Sigmoid colon (tissue), 7 donors: ENCODE results near the gene DNA2. TPM values are rescaled to one million over a fixed set of nuclear protein-coding genes. Genes with fewer than 3 reads are reported as not detected.

Experiments
- DNase-seq: peaks from one replicate; pipeline ENCODE4 v3.0.0-alpha.2; 2019
- H3K27ac ChIP-seq, 4 donors: fragments of 200-600 bp; sonication (generic); one replicate each; pipeline ENCODE4 v1.5.1; 2016 to 2019; ENCODE audit warnings: mild to moderate bottlenecking in 1 of 4
- H3K27me3 ChIP-seq, 3 donors: fragments of 200-600 bp; sonication (generic); one replicate each; pipeline ENCODE4 v1.5.1; 2019; ENCODE audit warnings: mild to moderate bottlenecking in 1 of 3
- H3K36me3 ChIP-seq, 4 donors: fragments of 200-600 bp; sonication (generic); one replicate each; pipeline ENCODE4 v1.5.1; 2016 to 2019
- H3K4me1 ChIP-seq, 4 donors: fragments of 200-600 bp; sonication (generic); one replicate each; pipeline ENCODE4 v1.5.1; 2017 to 2019
- H3K4me3 ChIP-seq, 4 donors: fragments of 200-600 bp; sonication (generic); one replicate each; pipeline ENCODE4 v1.5.1; 2017 to 2019; ENCODE audit warnings: mild to moderate bottlenecking in 2 of 4, moderate library complexity in 1 of 4
- H3K9me3 ChIP-seq, 4 donors: fragments of 200-600 bp in 3 of 4; sonication (generic) in 3 of 4; one replicate each; pipeline versions ENCODE4 v1.5.1 to v1.6.1; 2013 to 2019
- CTCF ChIP-seq, 4 experiments: fragments of 450-650 bp in 3 of 4; fragments of 200-600 bp in 1 of 4; IDR thresholded peaks; one replicate each; pipeline ENCODE4 v1.5.1; 2016 to 2019; ENCODE audit warnings: antibody characterized with exemption in 4 of 4, mild to moderate bottlenecking in 3 of 4, moderate library complexity in 2 of 4
- EP300 ChIP-seq, 4 donors: sonication (generic); formaldehyde crosslinking; IDR thresholded peaks; one replicate each; pipeline ENCODE4 v1.6.1; 2017; ENCODE audit warnings: antibody characterized with exemption in 4 of 4
- POLR2A ChIP-seq, 2 donors: fragments of 450-650 bp; IDR thresholded peaks; one replicate each; pipeline ENCODE4 v1.6.1; 2016; ENCODE audit warnings: antibody characterized with exemption in 2 of 2, mild to moderate bottlenecking in 2 of 2, moderate library complexity in 2 of 2
- POLR2AphosphoS5 ChIP-seq, 4 donors: sonication (generic); formaldehyde crosslinking; IDR thresholded peaks; one replicate each; pipeline ENCODE4 v1.6.1; 2017; ENCODE audit warnings: antibody characterized with exemption in 4 of 4
- WGBS, 2 donors: extraction: QIAGEN DNeasy Blood & Tissue Kit; methylation state at CpG; one replicate each; pipeline ENCODE4 v1.1.7; 2013; 5-methylcytosine and 5-hydroxymethylcytosine counted together
- intact Hi-C: fragments of 100-400 bp; cut with DNase I; formaldehyde crosslinking; loops from one replicate; pipeline ENCODE4 v1.15.1; 2023
- polyA plus RNA-seq, 3 donors: library from polyadenylated mRNA; stranded (reverse); fragments of 200-250 nt; gene quantifications; one replicate each; pipeline ENCODE4 v1.2.3, GENCODE V29; 2013
- total RNA-seq, 4 donors: library from RNA; depleted of rRNA; stranded (reverse); fragments of >200 nt; gene quantifications; one replicate each; pipeline ENCODE4 v1.1.0, GENCODE V29; 2016
- donor health status: healthy with polysubstance abuse.
- donor health status: Bipolar disorder and iron deficiency.
- donor health status: healthy.

Gene DNA2
- total and polyA plus RNA-seq, 7 donors, result under 0.01 to 6.4 (median 2.3) TPM

GRCh38 chr10:68434657-68435056 is 37.1 kb downstream of the DNA2 start:
- TF ChIP-seq POLR2AphosphoS5 (IDR thresholded peaks at IDR 0.05), result no peak
- Histone ChIP-seq H3K9me3 (no peaks in the 10 kb centered on the region), H3K4me3 (no peak overlapping the region), H3K36me3 (no peaks in the 10 kb centered on the region), H3K27me3 (no peaks in the 10 kb centered on the region), H3K27ac (no peak overlapping the region), H3K4me1 (no peaks in the 10 kb centered on the region)
- WGBS, 2 donors, result 97 to 99% methylated on average over 4 of the region's 4 CpGs
- intact Hi-C loops, result no loop called here
- DNase-seq, result no peak

- WGBS, 2 donors, result 89 to 96% methylated on average over 5 of the region's 5 CpGs
- H3K27ac ChIP-seq, result no peak overlapping the region
- no peaks in the 10 kb centered on the region for H3K36me3 ChIP-seq
- intact Hi-C loops, result no loop called here
- DNase-seq, result no peak
- no peaks in the 10 kb centered on the region for H3K27me3 ChIP-seq
- TF ChIP-seq EP300 (IDR thresholded peaks at IDR 0.05) (no peak), POLR2AphosphoS5 (IDR thresholded peaks at IDR 0.05) (no peak), CTCF (IDR thresholded peaks at IDR 0.05) (no peak), POLR2A (IDR thresholded peaks at IDR 0.05) (no peak)
- no peaks in the 10 kb centered on the region for H3K4me1 ChIP-seq
- no peak overlapping the region for H3K4me3 ChIP-seq
- H3K9me3 ChIP-seq, result no peaks in the 10 kb centered on the region
These were observed 43.2 kb downstream of the DNA2 start for GRCh38 chr10:68428396-68429104.

GRCh38 chr10:68424454-68425014 is 47.2 kb downstream of the DNA2 start:
- Histone ChIP-seq H3K36me3 (no peaks in the 10 kb centered on the region), H3K9me3 (no peaks in the 10 kb centered on the region), H3K27me3 (no peaks in the 10 kb centered on the region), H3K27ac (no peak overlapping the region), H3K4me3 (no peak overlapping the region), H3K4me1 (no peaks in the 10 kb centered on the region)
- TF ChIP-seq EP300 (IDR thresholded peaks at IDR 0.05), result no peak
- no peak for TF ChIP-seq CTCF (IDR thresholded peaks at IDR 0.05)
- TF ChIP-seq POLR2A (IDR thresholded peaks at IDR 0.05), result no peak
- no peak for TF ChIP-seq POLR2AphosphoS5 (IDR thresholded peaks at IDR 0.05)
- WGBS, 2 donors, result 90 to 95% methylated on average over 20 of the region's 20 CpGs
- intact Hi-C loops, result no loop called here
- DNase-seq, result no peak

- WGBS, 2 donors, result 65 to 86% methylated on average over 5 of the region's 5 CpGs
- Histone ChIP-seq H3K27ac (no peak overlapping the region), H3K4me1 (no peaks in the 10 kb centered on the region), H3K27me3 (no peaks in the 10 kb centered on the region), H3K36me3 (no peaks in the 10 kb centered on the region), H3K9me3 (no peaks in the 10 kb centered on the region), H3K4me3 (no peak overlapping the region)
- intact Hi-C loops, result no loop called here
- DNase-seq, result no peak
- no peak for TF ChIP-seq POLR2AphosphoS5 (IDR thresholded peaks at IDR 0.05)
- TF ChIP-seq EP300 (IDR thresholded peaks at IDR 0.05), result no peak
- TF ChIP-seq CTCF (IDR thresholded peaks at IDR 0.05), result no peak
- TF ChIP-seq POLR2A (IDR thresholded peaks at IDR 0.05), result no peak
These were observed 48.3 kb downstream of the DNA2 start for GRCh38 chr10:68423522-68423921.

- H3K4me3 ChIP-seq, result no peak overlapping the region
- no peak overlapping the region for H3K27ac ChIP-seq
- no peaks in the 10 kb centered on the region for H3K36me3 ChIP-seq
- no peaks in the 10 kb centered on the region for H3K4me1 ChIP-seq
- TF ChIP-seq POLR2AphosphoS5 (IDR thresholded peaks at IDR 0.05) (no peak), EP300 (IDR thresholded peaks at IDR 0.05) (no peak), CTCF (IDR thresholded peaks at IDR 0.05) (no peak), POLR2A (IDR thresholded peaks at IDR 0.05) (no peak)
- no peak for DNase-seq
- WGBS, 2 donors, result 95 to 97% methylated on average over 3 of the region's 3 CpGs
- H3K9me3 ChIP-seq, result no peaks in the 10 kb centered on the region
- H3K27me3 ChIP-seq, result no peaks in the 10 kb centered on the region
- intact Hi-C loops, result no loop called here
These were observed 52.4 kb downstream of the DNA2 start for GRCh38 chr10:68419376-68419775.
